ENCODE results near the gene RIPOR2.
"Not testable (repeated sequence)": the region's sequence is repeated elsewhere in the genome, so short reads cannot be mapped to it uniquely, and the experiment has no call there.

The RIPOR2 gene

DNA sequence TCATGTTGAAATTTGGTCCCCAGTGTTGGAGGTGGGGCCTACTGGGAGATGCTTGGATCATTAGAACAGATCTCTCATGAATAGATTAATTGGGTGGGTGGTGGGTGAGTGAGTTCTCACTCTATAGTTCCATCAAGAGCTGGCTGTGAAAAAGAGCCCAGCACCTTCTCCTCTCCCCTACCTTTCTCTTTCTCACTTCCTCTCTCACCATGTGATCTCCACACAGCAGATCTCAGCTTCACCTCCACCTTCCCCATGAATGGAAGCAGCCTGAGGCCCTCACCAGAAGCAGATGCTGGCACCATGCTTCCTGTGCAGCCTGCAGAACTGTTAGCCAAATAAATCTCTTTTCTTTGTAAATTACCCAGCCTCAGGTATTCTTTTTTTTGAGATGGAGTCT, 173.9 kb downstream of the RIPOR2 start:
- TF ChIP-seq MYC (IDR thresholded peaks at IDR 0.05; ENCODE audit: low read depth, low read length) (no peak), CTCF (IDR thresholded peaks at IDR 0.05; ENCODE audit: low read depth, low read length) (no peak), POLR2A (IDR thresholded peaks at IDR 0.05; ENCODE audit: extremely low read depth, insufficient read length) (no peak)
- TF ChIP-seq, protein P1, sequence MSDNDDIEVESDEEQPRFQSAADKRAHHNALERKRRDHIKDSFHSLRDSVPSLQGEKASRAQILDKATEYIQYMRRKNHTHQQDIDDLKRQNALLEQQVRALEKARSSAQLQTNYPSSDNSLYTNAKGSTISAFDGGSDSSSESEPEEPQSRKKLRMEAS (IDR thresholded peaks at IDR 0.05; ENCODE audit: low read depth, low read length): no peak
- no peak for DNase-seq (ENCODE audit: low read depth)
- H3K4me3 ChIP-seq (ENCODE audit: low read depth, low read length): no peak overlapping the region

DNA sequence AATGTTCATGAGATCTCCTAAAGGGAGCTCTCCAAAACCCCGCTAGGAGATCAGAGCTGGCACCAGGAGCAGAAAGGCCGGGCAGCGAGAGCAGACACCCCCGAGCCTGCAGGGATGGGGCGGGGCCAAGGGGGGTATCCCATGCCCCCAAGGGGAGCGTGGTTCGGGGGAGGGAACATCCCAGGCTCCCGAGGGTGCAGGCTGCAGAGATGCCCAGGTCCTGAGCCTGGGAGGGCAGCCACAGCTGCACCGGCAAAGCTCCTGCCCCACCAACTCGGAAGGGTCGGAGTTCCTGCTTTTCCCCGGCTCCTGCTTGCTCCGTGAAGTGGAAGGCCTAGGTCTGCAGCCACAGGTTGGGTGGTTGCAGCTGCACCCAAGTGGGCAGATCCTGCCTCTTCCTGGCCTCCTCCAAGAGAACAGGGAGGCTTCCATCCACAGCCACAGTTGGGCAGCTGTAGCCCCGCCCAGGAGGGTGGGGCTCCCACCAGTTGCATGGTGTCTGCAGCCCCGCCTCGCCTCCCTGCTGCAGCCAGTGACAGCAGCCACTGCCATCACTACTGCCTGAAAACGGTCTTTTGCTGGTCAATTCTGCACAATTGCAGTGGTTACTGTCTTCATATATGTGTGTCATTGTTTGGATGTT, 174.4 kb downstream of the RIPOR2 start:
- no peak overlapping the region for H3K4me3 ChIP-seq (ENCODE audit: low read depth, low read length)
- DNase-seq (ENCODE audit: low read depth): peak; percentile 34
- no peak for TF ChIP-seq MYC (IDR thresholded peaks at IDR 0.05; ENCODE audit: low read depth, low read length)
- TF ChIP-seq, protein P1 (IDR thresholded peaks at IDR 0.05; ENCODE audit: low read depth, low read length): no peak
- no peak for TF ChIP-seq POLR2A (IDR thresholded peaks at IDR 0.05; ENCODE audit: extremely low read depth, insufficient read length)
- TF ChIP-seq CTCF (IDR thresholded peaks at IDR 0.05; ENCODE audit: low read depth, low read length): no peak

- no peak for DNase-seq (ENCODE audit: low read depth)
- H3K4me3 ChIP-seq (ENCODE audit: low read depth, low read length): no peak overlapping the region
- TF ChIP-seq MYC (IDR thresholded peaks at IDR 0.05; ENCODE audit: low read depth, low read length): no peak
- TF ChIP-seq, protein P1 (IDR thresholded peaks at IDR 0.05; ENCODE audit: low read depth, low read length): no peak
- no peak for TF ChIP-seq POLR2A (IDR thresholded peaks at IDR 0.05; ENCODE audit: extremely low read depth, insufficient read length)
- TF ChIP-seq CTCF (IDR thresholded peaks at IDR 0.05; ENCODE audit: low read depth, low read length): no peak
These were observed 175.6 kb downstream of the RIPOR2 start for GRCh38 chr6:24760210-24760609.

DNA sequence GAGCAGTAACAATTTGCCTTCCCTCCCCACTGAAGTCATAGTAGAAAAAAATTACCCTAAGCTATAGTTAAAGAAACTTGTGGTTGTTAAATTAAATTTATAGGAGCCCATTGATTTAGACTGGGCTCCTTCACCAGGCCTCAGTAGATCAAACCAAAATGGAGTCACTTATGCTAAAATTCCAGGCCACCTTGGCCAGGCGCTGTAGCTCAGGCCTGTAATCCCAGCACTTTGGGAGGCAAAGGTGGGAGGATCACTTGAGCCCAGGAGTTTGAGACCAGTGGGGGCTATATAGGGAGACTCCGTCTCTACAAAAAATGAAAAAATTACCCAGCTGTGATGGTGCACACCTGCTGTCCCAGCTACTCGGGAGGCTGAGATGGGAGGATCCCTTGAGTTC, 176.0 kb downstream of the RIPOR2 start:
- H3K4me3 ChIP-seq (ENCODE audit: low read depth, low read length): no peak overlapping the region
- no peak for DNase-seq (ENCODE audit: low read depth)
- TF ChIP-seq POLR2A (IDR thresholded peaks at IDR 0.05; ENCODE audit: extremely low read depth, insufficient read length): no peak

GRCh38 chr6:24757611-24758010, 178.1 kb downstream of the RIPOR2 start:
- no peak for TF ChIP-seq CTCF (IDR thresholded peaks at IDR 0.05; ENCODE audit: low read depth, low read length)
- TF ChIP-seq, protein P1 (IDR thresholded peaks at IDR 0.05; ENCODE audit: low read depth, low read length): no peak
- TF ChIP-seq POLR2A (IDR thresholded peaks at IDR 0.05; ENCODE audit: extremely low read depth, insufficient read length): no peak
- TF ChIP-seq MYC (IDR thresholded peaks at IDR 0.05; ENCODE audit: low read depth, low read length): no peak
- H3K4me3 ChIP-seq (ENCODE audit: low read depth, low read length): no peak overlapping the region
- DNase-seq (ENCODE audit: low read depth): peak; percentile 13

DNA sequence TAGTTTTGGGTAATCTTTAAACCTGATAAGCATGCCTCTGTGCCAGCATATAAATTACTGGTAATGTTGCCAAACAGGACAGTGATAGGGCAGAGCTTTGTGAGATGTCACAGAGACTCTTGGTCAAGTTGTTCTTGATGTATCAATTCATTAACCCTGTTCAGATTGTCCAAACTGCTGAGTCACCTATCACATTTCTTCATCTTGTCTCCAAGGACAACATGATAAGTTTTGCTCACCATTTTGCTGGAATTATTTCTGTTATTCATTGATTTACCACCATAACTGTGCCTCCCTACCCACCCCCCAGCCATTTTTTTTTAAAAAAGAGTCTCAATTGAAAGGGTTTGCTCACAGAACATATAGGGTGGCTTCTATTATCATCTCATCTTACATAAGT, 180.5 kb downstream of the RIPOR2 start:
- DNase-seq (ENCODE audit: low read depth): peak; percentile 12
- TF ChIP-seq, protein P1 (IDR thresholded peaks at IDR 0.05; ENCODE audit: low read depth, low read length): no peak
- TF ChIP-seq CTCF (IDR thresholded peaks at IDR 0.05; ENCODE audit: low read depth, low read length): no peak
- no peak for TF ChIP-seq POLR2A (IDR thresholded peaks at IDR 0.05; ENCODE audit: extremely low read depth, insufficient read length)
- no peak for TF ChIP-seq MYC (IDR thresholded peaks at IDR 0.05; ENCODE audit: low read depth, low read length)
- H3K4me3 ChIP-seq (ENCODE audit: low read depth, low read length): no peak overlapping the region

- not testable (repeated sequence) for DNase-seq (ENCODE audit: low read depth); H3K4me3 ChIP-seq (ENCODE audit: low read depth, low read length)
These were observed 181.4 kb downstream of the RIPOR2 start for GRCh38 chr6:24754378-24754777.
